ENCODE measurements around the gene SHROOM2. TPM values are rescaled to one million over a fixed set of nuclear protein-coding genes. Genes with fewer than 3 reads are reported as not detected.

Gene SHROOM2
- total and polyA plus RNA-seq, 2 of the 4 experiments (the other 2 are of a cell fraction): 8.1 to 14.2 TPM

DNA sequence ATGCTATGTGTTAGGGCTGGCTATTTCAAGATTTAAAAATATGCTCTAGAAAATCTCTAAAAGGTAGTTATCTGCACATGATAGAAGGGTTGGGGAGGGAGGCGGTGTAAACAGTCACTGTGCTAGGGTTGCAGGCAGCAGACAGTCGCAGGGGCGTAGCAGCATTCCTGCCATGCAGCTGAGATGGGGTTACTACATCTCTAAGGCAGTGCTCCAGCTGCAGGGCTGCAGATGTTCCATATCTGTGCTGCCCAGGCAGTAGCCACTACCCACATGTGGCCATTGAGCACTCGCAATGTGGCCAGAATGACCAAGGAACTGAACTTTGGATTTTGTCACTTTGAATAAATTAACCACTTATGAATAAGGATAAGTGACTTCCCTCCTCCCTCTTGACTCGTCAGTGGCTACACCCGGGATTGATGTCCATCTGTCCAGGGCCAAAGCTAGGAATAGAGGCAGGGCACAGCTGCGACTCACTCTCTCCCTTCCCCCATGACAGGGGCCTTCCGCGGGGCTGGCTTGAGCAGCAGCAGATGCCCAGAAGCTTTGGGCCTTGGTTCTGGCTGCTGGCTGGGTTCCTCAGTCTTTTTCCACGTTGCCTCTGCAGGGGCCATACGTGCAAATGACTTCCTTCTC is 101.5 kb downstream of the SHROOM2 start:
- no peak for TF ChIP-seq MAFK (IDR thresholded peaks at IDR 0.05; ENCODE audit: low read depth, low read length)
- TF ChIP-seq, protein P1, sequence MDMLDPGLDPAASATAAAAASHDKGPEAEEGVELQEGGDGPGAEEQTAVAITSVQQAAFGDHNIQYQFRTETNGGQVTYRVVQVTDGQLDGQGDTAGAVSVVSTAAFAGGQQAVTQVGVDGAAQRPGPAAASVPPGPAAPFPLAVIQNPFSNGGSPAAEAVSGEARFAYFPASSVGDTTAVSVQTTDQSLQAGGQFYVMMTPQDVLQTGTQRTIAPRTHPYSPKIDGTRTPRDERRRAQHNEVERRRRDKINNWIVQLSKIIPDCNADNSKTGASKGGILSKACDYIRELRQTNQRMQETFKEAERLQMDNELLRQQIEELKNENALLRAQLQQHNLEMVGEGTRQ (IDR thresholded peaks at IDR 0.05; ENCODE audit: low read depth, low read length): no peak
- TF ChIP-seq SMC3 (IDR thresholded peaks at IDR 0.05; ENCODE audit: low read depth, low read length): no peak
- TF ChIP-seq NFE2L2 (IDR thresholded peaks at IDR 0.05; ENCODE audit: low read depth, low read length): no peak
- TF ChIP-seq CHD1 (IDR thresholded peaks at IDR 0.05; ENCODE audit: low read depth, low read length): no peak
- TF ChIP-seq RFX5 (IDR thresholded peaks at IDR 0.05; ENCODE audit: low read depth, low read length): no peak
- TF ChIP-seq, protein P2, sequence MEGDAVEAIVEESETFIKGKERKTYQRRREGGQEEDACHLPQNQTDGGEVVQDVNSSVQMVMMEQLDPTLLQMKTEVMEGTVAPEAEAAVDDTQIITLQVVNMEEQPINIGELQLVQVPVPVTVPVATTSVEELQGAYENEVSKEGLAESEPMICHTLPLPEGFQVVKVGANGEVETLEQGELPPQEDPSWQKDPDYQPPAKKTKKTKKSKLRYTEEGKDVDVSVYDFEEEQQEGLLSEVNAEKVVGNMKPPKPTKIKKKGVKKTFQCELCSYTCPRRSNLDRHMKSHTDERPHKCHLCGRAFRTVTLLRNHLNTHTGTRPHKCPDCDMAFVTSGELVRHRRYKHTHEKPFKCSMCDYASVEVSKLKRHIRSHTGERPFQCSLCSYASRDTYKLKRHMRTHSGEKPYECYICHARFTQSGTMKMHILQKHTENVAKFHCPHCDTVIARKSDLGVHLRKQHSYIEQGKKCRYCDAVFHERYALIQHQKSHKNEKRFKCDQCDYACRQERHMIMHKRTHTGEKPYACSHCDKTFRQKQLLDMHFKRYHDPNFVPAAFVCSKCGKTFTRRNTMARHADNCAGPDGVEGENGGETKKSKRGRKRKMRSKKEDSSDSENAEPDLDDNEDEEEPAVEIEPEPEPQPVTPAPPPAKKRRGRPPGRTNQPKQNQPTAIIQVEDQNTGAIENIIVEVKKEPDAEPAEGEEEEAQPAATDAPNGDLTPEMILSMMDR (conservative IDR thresholded peaks at IDR 0.05; ENCODE audit: low read depth, low read length): no peak
- no peak for TF ChIP-seq MAZ (IDR thresholded peaks at IDR 0.05; ENCODE audit: borderline replicate concordance, low read depth, low read length)
- no peak for TF ChIP-seq CEBPB (IDR thresholded peaks at IDR 0.05; ENCODE audit: low read depth, low read length)
- TF ChIP-seq POLR2A (IDR thresholded peaks at IDR 0.05; ENCODE audit: low read depth, low read length): no peak
- no peak for TF ChIP-seq RAD21 (IDR thresholded peaks at IDR 0.05; ENCODE audit: low read length)
- TF ChIP-seq BHLHE40 (IDR thresholded peaks at IDR 0.05; ENCODE audit: low read depth, low read length): no peak
- TF ChIP-seq RCOR1 (IDR thresholded peaks at IDR 0.05; ENCODE audit: insufficient replicate concordance, low read length): no peak
- no peak for TF ChIP-seq MXI1 (IDR thresholded peaks at IDR 0.05; ENCODE audit: borderline replicate concordance, low read depth, low read length)
- Histone ChIP-seq H3K4me2 (ENCODE audit: low read depth, low read length) (no peak overlapping the region), H2BK5ac (ENCODE audit: low read depth, low read length, poor library complexity, severe bottlenecking) (no peak overlapping the region), H4K20me1 (ENCODE audit: insufficient read depth, low read length) (no peaks in the 10 kb centered on the region), H2AFZ (replicated peaks; ENCODE audit: low read length, poor library complexity) (peak overlapping the region; percentile 8), H3K4ac (ENCODE audit: low read depth, low read length) (no peak overlapping the region), H2AK5ac (ENCODE audit: low read depth, low read length) (no peak overlapping the region; the same call in 1 of the 2 replicates), H2BK15ac (ENCODE audit: low read depth, low read length) (no peak overlapping the region), H2AK9ac (replicated peaks; ENCODE audit: low read depth, low read length, poor library complexity) (no peak overlapping the region), H3K27me3 (ENCODE audit: control insufficient read depth, insufficient read depth, low read length) (no peaks in the 10 kb centered on the region), H3K23ac (ENCODE audit: low read depth, low read length) (no peak overlapping the region), H3K36me3 (ENCODE audit: control insufficient read depth, insufficient read depth, low read length) (no peaks in the 10 kb centered on the region), H3K56ac (ENCODE audit: extremely low read depth, insufficient read depth, low read length) (no peak overlapping the region), H3K14ac (replicated peaks; ENCODE audit: low read depth, low read length) (0 out of 2 replicates have a peak overlapping the region, but pooled peaks have one; percentile 38), H4K91ac (ENCODE audit: insufficient read depth, low read depth, low read length) (no peak overlapping the region; the same call in 1 of the 2 replicates), H4K8ac (ENCODE audit: low read depth in 2 of 2, low read length in 2 of 2) (0 out of 4 replicates have a peak overlapping the region, but pooled peaks of 1 of the 2 experiments have one; percentile 30), H3K79me1 (ENCODE audit: low read depth in 1 of 2, low read length in 2 of 2) (no peaks in the 10 kb centered on the region), H3K9me3 (ENCODE audit: control insufficient read depth, insufficient read depth, low read length) (no peaks in the 10 kb centered on the region), H3K4me3 (ENCODE audit: insufficient read depth, low read depth, low read length) (no peak overlapping the region), H4K5ac (ENCODE audit: low read depth, low read length) (no peak overlapping the region), H2BK20ac (ENCODE audit: low read depth, low read length) (0 out of 2 replicates have a peak overlapping the region, but pooled peaks have one; percentile 21), H3K4me1 (ENCODE audit: control insufficient read depth, insufficient read depth, low read length) (peaks cover 8% of the 10 kb centered on the region), H3K9ac (ENCODE audit: low read depth, low read length) (no peak overlapping the region), H3K27ac (ENCODE audit: insufficient read depth, low read length) (no peak overlapping the region), H3K18ac (ENCODE audit: low read depth, low read length) (no peak overlapping the region), H3K9me1 (ENCODE audit: insufficient read depth, low read length) (no peaks in the 10 kb centered on the region), H2BK120ac (ENCODE audit: low read depth, low read length) (0 out of 2 replicates have a peak overlapping the region, but pooled peaks have one; percentile 27)
- ChIA-PET POLR2A (ENCODE audit: unreplicated experiment) (no interaction called here), CTCF (no interaction called here)
- no peak for ATAC-seq (ENCODE audit: low read depth)
- intact Hi-C loops (cut with micrococcal nuclease) (no loop called here), dilution Hi-C loops (cut with HindIII; ENCODE audit: low sequenced_read_pairs, unreplicated experiment) (no loop called here), in situ Hi-C loops (cut with MboI; ENCODE audit: low sequenced_read_pairs) (loop anchor here (10.0 to 25.0 kb wide), 2 partner anchors 107 to 225 kb away; no protein-coding TSS in a partner anchor)
- BruUV-seq (replicated peaks): no TSS peak
- WGBS, 2 experiments (ENCODE audit: extremely low coverage in 2 of 2, insufficient read length in 1 of 2): 28% methylated on average over 2 of the region's 11 CpGs; no CpG with 5 or more reads in 1 of the 2 experiments
- DNase-seq: no peak
